HG03439 (cell line): ENCODE results near the gene LGALS3BP.

ENCODE experiments used
- ATAC-seq: cut with Tn5 transposase; IDR thresholded peaks from one replicate; pipeline ENCODE4 v1.9.1; 2021; ENCODE audit warnings: mild to moderate bottlenecking, moderate library complexity; ENCODE audit not compliant: unreplicated experiment

The LGALS3BP gene

DNA sequence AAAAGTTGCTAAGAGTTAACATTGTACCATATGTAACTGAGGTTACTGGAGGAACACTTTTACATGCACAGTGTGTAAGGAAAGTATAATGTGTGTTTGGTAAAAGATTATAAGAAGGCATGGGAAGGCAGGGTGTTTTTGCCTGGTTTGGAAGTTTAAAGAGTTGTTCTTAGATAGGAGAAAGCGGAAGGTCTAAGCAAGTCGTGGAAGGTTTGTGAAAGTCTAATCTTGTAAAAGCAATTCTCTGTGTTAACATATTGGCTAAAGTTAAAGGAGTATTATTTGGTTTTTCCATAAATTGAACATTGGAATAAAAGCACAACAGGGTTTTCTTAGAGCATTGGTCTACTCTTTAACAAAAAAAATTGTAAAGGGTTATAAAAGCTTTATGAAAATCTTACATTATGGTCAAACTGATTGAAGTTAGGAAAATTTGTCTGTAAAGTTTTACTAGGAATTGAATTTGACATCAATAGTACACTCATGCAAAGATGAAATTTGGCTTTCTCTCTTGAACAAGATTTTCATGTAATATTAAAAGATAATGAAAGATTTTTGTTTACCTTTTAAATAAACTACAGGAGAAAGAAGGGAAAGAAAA is 34.5 kb upstream of the LGALS3BP start:
- no peak for ATAC-seq

DNA sequence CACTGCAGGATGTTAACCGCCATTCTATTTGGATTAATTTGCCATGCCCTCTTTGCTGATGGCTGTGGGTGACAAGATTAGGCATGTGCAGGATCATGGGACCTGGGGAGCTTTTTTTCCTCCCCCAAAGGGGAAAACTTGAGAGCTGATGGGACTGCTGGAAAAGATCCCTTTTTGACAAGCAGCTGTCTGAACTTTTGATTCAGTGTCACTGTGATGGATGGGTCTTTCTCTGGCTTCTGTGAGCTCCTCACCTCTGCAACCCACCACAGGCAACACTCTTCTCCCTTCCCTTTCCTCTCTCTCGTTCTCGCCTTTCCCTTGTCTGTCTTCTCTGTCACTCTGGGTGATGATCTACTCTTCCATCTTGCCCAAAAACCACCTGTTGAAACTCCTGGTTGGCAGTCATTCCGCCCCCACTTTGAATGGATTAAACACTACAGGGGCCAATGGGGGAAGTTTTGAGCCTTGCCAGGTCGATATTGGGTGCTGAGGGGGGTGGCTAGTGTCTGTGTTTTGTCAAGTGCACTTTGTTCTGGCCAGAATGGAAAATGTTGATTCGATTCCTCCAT is 32.9 kb upstream of the LGALS3BP start:
- ATAC-seq, result no peak

DNA sequence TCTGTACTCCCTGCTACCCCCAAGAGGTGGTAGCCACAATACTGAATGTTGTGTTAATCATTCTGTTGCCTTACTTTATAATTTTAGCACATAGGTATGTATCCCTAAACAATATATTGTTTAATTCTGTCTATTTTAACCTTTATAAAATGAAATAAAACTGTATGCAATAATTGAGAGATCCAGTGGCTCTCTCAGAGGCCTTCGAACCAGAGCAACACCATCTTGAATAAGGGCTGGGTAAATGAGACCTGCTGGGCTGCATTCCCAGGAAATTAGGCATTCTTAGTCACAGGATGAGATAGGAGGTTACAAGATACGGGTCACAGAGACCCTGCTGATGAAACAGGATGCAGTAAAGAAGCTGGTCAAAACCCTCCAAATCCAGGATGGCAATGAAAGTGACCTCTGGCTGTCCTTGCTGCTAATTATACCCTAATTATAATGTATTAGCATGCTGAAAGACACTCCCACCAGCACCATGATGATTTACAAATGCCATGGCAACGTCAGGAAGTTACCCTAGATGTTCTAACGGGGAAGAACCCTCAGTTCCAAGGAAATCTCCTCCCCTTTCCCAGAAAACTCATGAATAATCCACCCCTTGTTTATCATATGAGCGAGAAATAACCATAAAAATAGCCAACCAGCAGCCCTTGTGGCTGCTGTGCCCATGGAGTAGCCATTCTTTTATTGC is 31.9 kb upstream of the LGALS3BP start:
- no peak for ATAC-seq

DNA sequence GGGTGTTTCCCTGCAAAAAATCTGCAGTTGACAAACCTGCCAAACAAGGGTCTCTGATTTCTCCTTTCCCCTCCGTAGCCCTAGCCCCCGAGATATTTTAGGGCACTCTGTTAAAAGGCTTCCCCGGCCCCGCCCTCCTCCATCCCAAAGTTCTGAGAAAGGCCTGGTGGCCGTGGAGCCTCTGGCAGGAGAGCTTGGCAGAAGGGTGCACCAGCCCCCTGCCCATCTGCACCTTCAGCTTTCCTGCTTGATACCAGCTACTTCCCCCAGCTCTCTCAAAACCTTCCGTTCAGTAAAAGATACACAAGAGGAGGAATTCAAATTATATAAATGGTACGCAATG is 30.6 kb upstream of the LGALS3BP start:
- no peak for ATAC-seq

DNA sequence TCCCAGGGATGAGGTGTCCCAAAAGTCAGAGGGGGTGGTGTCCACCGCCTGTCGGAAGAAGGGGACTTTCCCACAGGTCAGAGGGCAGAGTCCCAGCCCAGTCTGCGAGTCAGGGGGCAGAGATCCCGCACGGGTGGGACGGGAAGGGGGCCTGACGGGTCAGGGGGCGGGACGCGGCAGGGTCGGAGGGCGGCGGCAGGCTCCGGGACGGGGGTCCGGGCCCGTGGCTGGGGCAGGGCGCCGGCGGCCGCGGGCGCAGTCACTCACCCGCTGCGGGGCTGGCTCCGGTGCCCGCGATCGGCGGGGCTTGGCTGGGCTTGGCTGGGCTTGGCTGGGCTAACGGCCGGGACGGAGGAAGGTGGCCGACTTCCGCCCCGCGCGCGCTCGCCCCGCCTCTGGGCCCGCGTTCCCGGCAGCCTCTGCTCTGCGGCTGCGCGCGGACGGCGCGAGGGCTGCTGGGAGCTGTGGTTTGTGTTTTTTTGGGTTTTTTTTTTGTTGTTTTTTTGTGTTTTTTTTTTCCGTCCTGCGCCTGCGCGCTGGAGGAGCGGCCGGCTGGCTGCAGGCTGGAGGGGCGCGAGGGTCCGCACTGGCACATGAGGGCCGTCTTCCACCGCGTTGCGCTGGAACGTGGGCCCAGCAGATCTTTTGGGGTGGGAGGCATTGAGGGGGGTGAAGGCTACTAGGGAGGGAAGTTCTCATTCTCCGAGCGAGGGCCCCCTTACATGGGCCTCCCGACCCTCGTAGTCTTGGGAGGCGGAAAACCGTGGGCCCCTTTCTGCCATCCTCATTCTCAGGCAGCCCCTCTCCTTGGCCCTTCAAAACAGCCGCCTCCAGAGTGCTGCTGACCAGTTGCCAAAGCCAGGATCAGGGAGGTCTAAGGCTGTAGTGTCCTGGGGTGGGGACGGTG is 29.9 kb upstream of the LGALS3BP start, which contains the start of gene CANT1:
CANT1 (minus strand) TSS at position 368 of the 907 bp plus-strand sequence. CDS start 12,142 bp downstream, outside the sequence.
- ATAC-seq, result peak; percentile 88

DNA sequence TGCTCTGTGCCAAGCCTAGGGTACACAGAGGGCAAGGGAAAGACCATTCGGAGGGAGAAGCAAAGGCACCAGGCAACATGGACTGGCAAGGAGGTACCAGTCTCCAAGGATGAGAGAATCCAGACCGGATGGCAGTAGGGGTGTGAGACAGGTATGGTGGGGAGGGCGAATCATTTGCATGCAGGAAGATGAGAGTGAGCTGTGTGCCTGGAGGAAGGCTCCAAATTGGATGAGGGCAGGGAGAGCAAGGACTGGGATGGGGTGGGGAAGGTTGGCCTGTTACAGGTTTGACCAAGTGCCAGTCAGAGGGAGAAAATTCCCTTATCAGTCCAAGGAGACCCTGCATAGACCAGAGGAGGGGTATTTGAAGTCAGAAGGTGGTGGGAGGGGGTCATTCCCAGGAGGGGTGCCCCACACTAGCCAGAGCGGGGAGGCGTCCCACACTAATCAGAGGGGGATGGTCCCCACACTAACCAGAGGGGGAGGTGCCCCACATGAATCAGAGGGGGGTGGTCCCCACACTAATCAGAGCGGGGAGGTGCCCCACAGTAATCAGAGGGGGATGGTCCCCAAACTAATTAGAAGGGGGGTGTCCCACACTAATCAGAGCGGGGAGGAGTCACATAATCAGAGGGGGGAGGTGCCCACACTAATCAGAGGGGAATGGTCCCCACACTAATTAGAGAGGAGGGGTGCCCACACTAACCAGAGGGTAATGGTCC is 29.1 kb upstream of the LGALS3BP start:
- no peak for ATAC-seq

DNA sequence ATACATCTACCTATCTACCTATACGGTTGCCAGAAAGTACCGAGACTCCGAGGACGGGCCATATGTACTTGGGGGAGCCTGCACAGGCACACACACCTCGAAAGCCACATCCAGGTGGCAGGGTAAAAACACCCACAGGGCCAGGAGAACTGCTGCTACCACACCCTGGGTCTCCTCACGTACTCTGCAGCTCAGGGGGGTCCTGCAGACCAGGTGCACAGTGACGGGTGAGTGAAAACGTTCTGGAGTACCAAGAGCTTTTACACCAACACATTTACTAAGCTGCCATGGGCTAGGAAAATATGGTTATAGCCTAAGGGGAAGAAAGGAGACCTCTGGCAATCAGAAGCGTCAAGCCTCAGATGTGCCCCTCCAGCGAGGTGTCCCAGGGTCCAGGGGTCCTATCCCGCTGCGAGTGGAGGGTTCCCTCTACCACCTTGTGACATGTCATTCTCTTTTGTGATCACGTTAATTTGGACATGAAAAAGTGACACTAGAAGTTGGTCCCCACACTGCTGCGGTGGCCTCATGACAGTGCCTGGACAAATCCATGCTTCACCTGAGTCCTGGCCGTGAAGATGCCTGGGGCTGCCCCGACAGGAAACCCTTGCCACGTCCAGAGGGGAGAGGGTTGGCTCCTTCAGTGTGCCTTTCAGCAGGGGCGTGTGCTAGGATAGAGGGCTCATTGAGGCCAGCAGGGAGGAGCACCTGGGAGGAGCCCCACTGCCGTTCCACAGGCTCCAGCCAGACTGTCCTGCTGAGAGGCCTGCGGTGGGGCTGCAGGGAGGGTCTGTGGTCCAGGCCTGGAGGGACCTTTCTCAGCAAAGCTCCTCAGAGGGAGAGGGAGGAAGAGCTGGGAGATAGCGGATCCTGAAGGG is 28.0 kb upstream of the LGALS3BP start:
- ATAC-seq, result no peak

DNA sequence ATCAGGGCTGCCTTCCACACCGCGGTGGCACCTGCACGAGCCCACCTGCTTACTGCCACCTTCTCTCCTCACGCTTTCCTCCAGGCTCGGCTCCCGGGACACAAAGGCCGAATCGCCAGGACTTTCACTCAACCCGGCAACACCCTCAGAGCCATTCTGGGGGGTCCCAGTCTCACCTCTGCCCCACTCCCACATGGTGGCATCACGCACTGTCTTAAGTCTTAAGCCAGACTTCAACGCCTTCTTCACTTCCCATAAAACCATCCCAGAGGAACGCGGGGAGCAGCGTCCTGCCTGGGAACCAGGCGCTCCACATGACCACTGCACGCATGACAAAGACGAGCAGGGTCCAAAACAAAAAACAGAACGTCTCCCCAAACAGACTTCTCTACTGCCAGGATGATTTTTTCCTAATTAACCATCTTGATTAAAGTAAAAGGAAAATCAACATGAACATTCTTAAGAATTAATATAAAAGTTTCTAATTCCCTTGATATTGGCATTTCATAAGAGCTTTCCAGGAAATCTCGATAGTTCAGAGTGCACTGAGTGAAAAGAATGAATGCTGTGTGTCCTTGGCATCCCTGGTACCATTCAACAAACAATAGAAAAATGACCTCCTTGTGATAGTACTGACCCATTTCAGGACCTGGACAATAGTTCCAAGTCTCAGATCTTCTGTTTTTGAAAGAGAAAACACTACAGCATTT is 27.2 kb upstream of the LGALS3BP start:
- no peak for ATAC-seq

DNA sequence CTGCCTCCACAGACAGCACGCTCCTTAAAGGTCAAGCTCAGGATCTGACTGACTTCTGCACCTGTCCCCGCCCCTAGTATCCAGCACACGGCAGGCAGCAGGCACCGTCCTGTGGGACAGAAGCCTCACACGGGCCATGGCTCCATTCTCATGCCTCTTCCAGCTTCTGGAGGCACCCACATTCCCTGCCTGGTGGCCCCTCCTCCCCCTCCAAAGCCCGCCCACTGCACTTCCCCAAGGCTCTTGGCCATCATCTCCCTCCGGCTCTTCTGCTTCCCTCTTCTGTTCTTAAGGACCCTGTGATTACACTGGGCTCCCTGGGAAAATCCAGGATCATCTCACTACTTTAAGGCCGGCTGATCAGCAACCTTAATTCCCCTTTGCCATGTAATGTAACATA is 26.3 kb upstream of the LGALS3BP start:
- ATAC-seq, result no peak

DNA sequence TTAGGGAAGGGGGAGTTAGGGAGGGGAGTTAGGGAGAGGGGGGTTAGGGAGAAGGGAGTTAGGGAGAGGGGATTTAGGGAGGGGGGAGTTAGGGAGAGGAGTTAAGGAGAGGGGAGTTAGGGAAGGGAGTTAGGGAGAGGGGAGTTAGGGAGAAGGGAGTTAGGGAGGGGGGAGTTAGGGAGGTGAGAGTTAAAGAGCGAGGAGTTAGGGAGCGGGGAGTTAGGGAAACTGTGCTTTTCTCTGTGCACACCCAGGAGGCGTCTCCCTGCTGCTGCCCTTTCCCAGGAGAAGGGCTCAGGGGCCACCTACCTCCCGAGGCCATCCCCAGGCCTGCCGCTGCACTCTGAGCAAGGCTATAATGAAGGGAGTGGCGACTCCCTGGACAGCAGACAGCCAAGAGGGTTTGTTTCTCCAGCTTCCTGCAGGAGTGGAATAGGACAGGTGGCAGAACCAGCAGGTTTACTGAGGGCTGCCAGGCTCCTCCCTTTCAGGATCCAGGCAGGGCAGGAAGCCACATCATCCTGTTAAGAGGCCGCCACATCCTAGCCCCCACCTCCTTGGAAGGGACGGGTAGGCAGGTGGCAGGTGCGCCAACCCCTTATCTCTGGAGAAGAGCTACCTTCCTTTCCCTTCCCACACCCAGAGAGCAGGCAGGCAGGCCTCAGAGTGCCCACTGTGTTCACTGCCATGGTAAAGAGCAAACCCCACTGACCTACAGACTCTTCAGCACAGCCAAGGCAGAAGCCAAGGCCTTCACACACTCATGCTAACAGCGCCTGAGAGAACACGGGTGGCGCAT is 25.5 kb upstream of the LGALS3BP start:
- no peak for ATAC-seq

DNA sequence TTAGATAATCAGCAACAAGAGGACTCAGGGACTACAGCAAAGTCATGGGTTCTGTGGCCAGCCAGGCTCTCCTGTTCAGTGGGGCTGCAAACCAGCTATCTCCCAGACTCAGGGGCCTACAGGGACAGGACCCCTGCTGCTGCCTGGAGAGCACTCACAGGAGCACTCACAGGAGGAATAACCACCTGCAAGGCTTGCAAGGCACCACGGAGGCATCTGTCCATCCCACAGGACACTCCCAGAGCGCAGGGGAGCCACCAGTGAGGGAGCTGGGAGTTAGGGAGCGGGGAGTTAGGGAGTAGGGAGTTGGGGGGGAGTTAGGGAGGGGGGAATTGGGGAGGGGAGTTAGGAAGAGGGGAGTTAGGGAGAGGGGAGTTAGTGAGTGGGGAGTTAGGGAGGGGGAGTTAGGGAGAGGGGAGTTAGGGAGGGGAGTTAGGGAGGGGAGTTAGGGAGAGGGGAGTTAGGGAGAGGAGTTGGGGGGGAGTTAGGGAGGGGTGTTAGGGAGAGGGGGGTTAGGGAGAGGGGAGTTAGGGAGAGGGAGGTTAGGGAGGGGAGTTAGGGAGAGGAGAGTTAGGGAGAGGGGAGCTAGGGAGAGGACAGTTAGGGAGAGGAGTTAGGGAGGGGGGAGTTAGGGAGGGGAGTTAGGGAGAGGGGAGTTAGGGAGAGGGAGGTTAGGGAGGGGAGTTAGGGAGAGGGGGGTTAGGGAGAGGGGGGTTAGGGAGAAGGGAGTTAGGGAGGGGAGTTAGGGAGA is 24.1 kb upstream of the LGALS3BP start:
- ATAC-seq, result no peak

DNA sequence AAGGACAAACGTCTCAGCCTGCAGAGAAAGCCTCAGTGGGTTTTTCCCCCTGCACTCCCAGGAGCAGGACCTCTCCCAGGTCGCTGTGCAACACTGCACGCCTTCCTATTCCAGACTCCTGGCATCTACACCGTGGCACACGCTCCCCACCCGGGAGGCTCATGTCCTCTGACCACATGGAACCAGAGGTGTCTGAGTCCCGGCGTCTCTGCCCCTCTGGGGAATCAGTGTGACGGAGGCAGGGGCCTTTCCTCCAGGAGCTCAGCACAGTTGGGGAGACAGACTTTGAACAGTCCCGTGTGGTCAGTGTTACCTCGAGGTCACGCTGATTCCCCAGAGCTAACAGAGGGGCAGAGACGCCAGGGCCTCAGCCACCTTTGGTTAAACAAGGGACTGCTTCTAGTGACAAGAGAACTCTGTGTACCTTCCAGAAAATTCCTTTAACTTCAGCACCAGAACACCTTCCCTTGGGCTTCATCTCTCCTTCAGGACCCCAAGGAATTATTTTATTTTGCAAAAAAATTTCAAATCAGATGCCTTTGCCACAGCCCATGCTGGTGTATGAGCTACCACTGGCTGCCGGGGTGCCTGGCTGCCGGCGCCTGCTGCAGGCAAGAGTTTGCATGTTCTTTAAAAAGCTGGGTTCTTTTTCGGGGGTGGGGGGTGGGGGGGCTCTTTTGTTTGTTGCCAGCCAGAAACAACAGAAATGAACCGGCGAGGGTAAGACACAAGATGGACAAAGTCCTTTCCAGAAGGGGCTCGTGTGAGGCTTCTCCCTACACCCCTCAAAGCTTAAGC is 23.3 kb upstream of the LGALS3BP start:
- ATAC-seq, result no peak

DNA sequence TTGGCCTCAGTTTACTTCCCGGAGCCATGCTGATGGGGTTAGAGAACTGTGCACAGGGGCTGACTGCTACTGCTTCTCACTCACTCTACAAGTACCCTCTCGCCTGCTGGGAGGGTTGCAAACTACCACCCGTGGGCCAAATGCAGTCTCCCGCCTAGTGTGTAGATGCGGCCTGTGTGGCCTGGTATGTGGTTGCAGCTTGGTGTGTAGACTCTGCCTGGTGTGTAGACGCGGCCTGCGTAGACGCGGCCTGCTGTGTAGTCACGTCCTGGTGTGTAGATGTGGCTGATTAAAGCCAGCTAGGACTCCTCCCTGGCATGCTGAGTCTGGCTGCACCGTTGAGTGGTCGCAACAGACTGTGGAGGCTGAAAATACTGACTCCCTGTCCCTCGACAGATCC is 22.6 kb upstream of the LGALS3BP start:
- no peak for ATAC-seq

DNA sequence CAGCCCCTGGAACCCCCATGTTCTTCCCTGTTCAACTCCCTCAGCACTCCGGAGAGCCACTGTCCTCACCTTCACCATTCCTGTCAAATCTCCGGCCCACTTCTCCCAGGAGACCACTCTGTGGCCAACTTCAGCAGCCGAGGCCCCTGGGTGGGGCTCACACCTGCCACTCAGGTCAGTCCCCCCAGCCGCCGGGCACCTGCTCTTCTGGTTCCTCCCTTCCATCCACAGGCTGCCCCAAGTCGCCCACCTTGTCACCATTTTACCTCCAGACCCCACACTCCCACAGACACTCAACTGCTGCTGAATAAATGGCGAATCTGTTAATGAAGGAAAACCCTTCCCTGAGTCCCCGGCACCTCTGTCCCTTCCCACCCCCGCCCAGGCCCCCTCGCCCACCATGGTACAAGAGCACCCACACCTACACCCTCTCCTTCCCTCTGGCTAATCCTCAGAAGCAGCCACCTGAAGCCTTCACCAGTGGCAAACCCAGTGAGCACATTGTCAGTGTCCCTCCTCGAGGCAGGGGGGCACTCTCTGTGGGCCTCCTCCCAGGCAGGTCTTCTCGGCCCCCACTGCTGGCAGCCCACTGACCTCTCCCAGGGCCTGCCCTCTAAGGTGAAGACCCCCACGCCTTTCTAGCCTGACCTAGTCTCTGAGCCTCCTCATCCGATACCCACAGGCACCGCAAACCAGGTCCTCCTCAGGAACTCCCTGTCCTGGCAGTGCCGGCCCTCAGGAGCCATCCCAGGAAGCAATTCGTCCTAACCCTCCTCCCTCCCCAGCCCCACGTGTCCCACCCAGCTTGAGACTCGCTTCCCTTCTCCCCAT is 21.7 kb upstream of the LGALS3BP start:
- ATAC-seq, result no peak

DNA sequence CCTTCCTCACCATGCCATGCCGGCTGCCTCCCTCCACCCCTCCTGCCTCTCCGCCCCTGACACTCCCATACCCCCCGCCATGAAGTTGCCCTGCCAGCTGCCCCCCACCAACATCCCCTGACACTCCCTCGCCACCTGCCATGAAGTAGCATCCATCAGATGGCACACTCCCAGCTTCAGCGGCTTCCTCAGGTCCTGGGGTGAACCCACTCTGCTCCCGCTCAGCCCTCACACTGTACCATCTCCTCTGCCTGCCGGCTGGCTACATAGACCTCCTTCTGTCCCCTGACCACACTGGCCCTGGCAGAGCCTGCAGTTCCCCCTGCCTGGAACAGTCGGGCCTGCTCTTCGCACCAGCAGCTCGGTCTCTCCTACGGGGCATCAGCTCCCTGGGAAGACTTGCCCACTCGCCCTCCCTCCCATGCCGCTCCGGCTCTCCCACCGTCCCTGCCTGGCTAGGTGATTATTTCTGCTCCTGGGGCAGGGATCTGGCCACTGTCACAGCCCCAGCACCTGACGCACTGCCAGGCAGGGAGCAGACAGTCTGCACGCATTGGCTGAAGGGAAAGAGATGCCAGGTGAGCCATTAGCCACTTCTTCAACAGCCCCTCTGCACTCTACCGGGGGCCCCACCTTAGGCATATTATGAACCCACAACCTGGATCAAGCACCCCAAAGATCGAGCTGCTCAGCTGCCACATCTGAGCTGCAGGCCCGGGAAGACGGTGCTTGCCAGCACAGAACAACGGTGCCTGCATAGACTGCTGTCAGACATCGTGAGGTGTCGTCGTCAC is 20.9 kb upstream of the LGALS3BP start:
- no peak for ATAC-seq
